ENCODE measurements around the gene MAPRE2. TPM values are rescaled to one million over a fixed set of nuclear protein-coding genes. Genes with fewer than 3 reads are reported as not detected.

Gene MAPRE2
- total RNA-seq, 1 donor from 2014 or later, result 53.8 TPM

- TF ChIP-seq CTCF (IDR thresholded peaks at IDR 0.05), result no peak
- ChIA-PET CTCF (no interaction called here), POLR2A (interaction anchor here (1.2 kb wide), 1 partner anchor 12 kb away, joined by 3 read pairs; no protein-coding TSS in a partner anchor)
- Mint-ChIP-seq H3K27ac (peak overlapping the region; percentile 11), H3K4me1 (peaks cover 66% of the 10 kb centered on the region), H3K4me3 (no peak overlapping the region), H3K36me3 (ENCODE audit: low read depth) (peaks cover 8% of the 10 kb centered on the region), H3K27me3 (no peaks in the 10 kb centered on the region), H3K9me3 (no peaks in the 10 kb centered on the region)
- intact Hi-C loops (cut with micrococcal nuclease), result no loop called here
- no peak for DNase-seq
- ATAC-seq (ENCODE audit: low read depth), result no peak
These were observed 13.2 kb downstream of the MAPRE2 start for GRCh38 chr18:35054401-35054800.

- H3K4me1 Mint-ChIP-seq, result peaks cover 66% of the 10 kb centered on the region
- H3K27ac Mint-ChIP-seq, result no peak overlapping the region
- peaks cover 8% of the 10 kb centered on the region for H3K36me3 Mint-ChIP-seq (ENCODE audit: low read depth)
- intact Hi-C loops (cut with micrococcal nuclease), result no loop called here
- no peak overlapping the region for H3K4me3 Mint-ChIP-seq
- DNase-seq (no peak), ATAC-seq (ENCODE audit: low read depth) (no peak)
- H3K9me3 Mint-ChIP-seq, result no peaks in the 10 kb centered on the region
- POLR2A ChIA-PET, result no interaction called here
- H3K27me3 Mint-ChIP-seq, result no peaks in the 10 kb centered on the region
- CTCF ChIA-PET, result no interaction called here
- no peak for TF ChIP-seq CTCF (IDR thresholded peaks at IDR 0.05)
These were observed 13.9 kb downstream of the MAPRE2 start for GRCh38 chr18:35055105-35055504.

- CTCF ChIA-PET, result no interaction called here
- peaks cover 62% of the 10 kb centered on the region for H3K4me1 Mint-ChIP-seq
- H3K9me3 Mint-ChIP-seq, result no peaks in the 10 kb centered on the region
- H3K27ac Mint-ChIP-seq, result no peak overlapping the region
- no peak overlapping the region for H3K4me3 Mint-ChIP-seq
- no peaks in the 10 kb centered on the region for H3K27me3 Mint-ChIP-seq
- H3K36me3 Mint-ChIP-seq (ENCODE audit: low read depth), result peaks cover 8% of the 10 kb centered on the region
- POLR2A ChIA-PET, result no interaction called here
- TF ChIP-seq CTCF (IDR thresholded peaks at IDR 0.05), result no peak
- intact Hi-C loops (cut with micrococcal nuclease), result no loop called here
- ATAC-seq (ENCODE audit: low read depth) (no peak), DNase-seq (no peak)
These were observed 14.5 kb downstream of the MAPRE2 start for GRCh38 chr18:35055726-35056125.

DNA sequence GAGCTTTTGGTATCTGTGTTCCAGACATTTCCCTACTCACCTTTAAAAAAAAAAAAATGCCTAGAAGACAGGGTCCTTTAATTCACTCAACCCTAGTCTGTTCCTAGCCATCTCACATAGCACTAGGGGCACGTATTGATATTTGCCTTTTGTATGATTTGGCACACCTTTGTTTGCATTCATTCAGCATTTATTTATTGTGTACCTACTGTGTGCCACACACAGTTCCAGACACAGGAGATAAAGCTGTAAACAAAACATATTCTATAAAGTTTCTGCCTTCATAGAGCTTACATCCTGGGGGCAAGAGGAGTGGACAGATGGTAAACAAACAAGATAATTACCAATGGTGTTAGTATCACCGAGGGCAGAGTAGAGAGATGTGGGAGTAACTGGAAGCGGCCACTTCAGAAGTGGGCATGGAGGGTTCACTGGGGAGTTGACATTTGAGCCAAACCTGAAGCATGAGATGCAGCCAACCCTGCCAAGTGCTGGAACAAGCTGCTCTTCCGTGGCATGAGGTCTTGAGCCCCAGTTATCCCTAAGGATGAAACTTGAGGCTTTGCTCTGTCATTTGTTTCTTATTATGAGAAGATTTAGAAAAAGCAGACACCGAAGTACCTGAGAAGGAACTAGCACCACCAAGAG, 18.2 kb downstream of the MAPRE2 start:
- ChIA-PET POLR2A (interaction anchor here (1.0 to 1.5 kb wide), 2 partner anchors 18 to 181 kb away, joined by 3 read pairs; partner anchors contain the start of genes MAPRE2 and ZNF397), CTCF (interaction anchor here (1.7 to 2.5 kb wide), 3 partner anchors 10 to 33 kb away, joined by 3 to 12 read pairs (median 6); no protein-coding TSS in a partner anchor)
- ATAC-seq (ENCODE audit: low read depth) (no peak), DNase-seq (no peak)
- no peaks in the 10 kb centered on the region for H3K27me3 Mint-ChIP-seq
- peaks cover 5% of the 10 kb centered on the region for H3K36me3 Mint-ChIP-seq (ENCODE audit: low read depth)
- no peaks in the 10 kb centered on the region for H3K9me3 Mint-ChIP-seq
- H3K4me3 Mint-ChIP-seq, result no peak overlapping the region
- peaks cover 50% of the 10 kb centered on the region for H3K4me1 Mint-ChIP-seq
- intact Hi-C loops (cut with micrococcal nuclease), result loop anchor here (1.0 kb wide), 1 partner anchor 9 kb away; no protein-coding TSS in a partner anchor
- no peak overlapping the region for H3K27ac Mint-ChIP-seq
- no peak for TF ChIP-seq CTCF (IDR thresholded peaks at IDR 0.05)

DNA sequence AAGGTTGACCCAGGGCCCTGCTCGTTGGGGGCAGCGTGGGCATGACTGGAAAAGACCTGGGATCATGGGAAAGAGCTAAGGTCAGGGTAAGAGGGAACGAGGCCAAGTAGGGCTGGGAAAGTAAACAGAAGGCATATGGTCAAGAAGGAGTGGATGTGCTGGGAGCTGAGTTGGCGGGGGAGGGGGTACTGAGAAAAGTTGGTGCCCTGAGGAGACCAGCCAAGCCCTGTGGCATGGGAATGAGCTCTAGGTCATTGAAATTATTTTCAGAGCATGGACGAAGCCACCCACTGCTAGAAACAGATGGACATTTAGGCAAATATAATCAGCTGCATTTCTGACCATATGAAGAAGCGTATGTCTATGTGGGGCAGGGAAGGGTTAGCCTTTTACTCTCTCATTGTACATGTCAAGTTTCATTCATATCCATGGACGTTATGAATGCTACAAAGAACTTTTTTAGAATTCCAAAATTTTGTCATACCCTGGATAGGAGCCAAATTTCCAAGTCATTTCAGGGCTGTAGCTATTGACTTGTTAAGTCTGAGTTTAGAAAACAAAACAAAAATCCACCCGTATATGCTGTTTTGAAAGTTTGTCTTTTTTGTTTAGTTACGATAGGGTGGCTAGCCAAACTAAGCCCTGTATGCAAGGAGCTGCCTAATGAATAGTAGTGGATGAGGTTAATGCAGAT, 19.1 kb downstream of the MAPRE2 start:
- Mint-ChIP-seq H3K36me3 (ENCODE audit: low read depth) (no peaks in the 10 kb centered on the region), H3K9me3 (no peaks in the 10 kb centered on the region), H3K27me3 (no peaks in the 10 kb centered on the region), H3K4me1 (peaks cover 46% of the 10 kb centered on the region), H3K4me3 (no peak overlapping the region), H3K27ac (no peak overlapping the region)
- DNase-seq, result no peak
- CTCF ChIA-PET, result interaction anchor here (1.0 to 2.5 kb wide), 4 partner anchors 11 to 34 kb away, joined by 3 to 12 read pairs (median 4); no protein-coding TSS in a partner anchor
- ATAC-seq (ENCODE audit: low read depth), result no peak
- intact Hi-C loops (cut with micrococcal nuclease), result no loop called here
- no peak for TF ChIP-seq CTCF (IDR thresholded peaks at IDR 0.05)
- POLR2A ChIA-PET, result interaction anchor here (0.9 to 1.5 kb wide), 3 partner anchors 9 to 180 kb away, joined by 3 to 6 read pairs (median 3); partner anchors contain the start of genes MAPRE2 and ZNF397
